Panc1 (cell line): Measurements from ENCODE around the gene RAB6B. TPM values are rescaled to one million over a fixed set of nuclear protein-coding genes. Genes with fewer than 3 reads are reported as not detected.

Source experiments
- ATAC-seq: fragments of 200-7000 bp; cut with Tn5 transposase; 2 replicates; pipeline ENCODE4 v1.9.1; 2020; ENCODE audit warnings: mild to moderate bottlenecking, moderate library complexity
- BruUV-seq: library from RNA; stranded (reverse); fragments of 400-500 nt; replicated peaks from 2 replicates; lab custom pipeline; 2021; lab: Mats Ljungman, UMichigan
- CTCF ChIA-PET: fragments of 300-600 bp; sonication (Branson Sonifier 250); formaldehyde crosslinking; loops from one replicate; lab custom pipeline; 2022; ENCODE audit warnings: antibody characterized with exemption; lab: Charles Lee
- POLR2A ChIA-PET: fragments of 300-600 bp; sonication (Branson Sonifier 250); formaldehyde crosslinking; loops from one replicate; lab custom pipeline; 2022; ENCODE audit warnings: antibody characterized with exemption; lab: Charles Lee
- DNase-seq: peaks from one replicate; pipeline ENCODE4 v3.0.0-alpha.2; 2010; ENCODE audit warnings: low read depth, low spot score
- H3K27ac ChIP-seq: 2 replicates; pipeline ENCODE4 v1.5.1; 2011; ENCODE audit warnings: mild to moderate bottlenecking, low read length, inconsistent platforms
- H3K27me3 ChIP-seq: fragments of 200-500 bp; sonication (Bioruptor generic); 2 replicates; pipeline ENCODE4 v1.6.0; 2014; ENCODE audit warnings: low read length, inconsistent platforms; ENCODE audit not compliant: control insufficient read depth, insufficient read depth
- H3K36me3 ChIP-seq: fragments of 200-500 bp; sonication (Bioruptor generic); 2 replicates; pipeline ENCODE4 v1.5.1; 2014; ENCODE audit warnings: inconsistent platforms, mild to moderate bottlenecking, low read length, moderate library complexity; ENCODE audit not compliant: control insufficient read depth, insufficient read depth
- H3K4me1 ChIP-seq: 2 replicates; pipeline ENCODE4 v1.5.1; 2011; ENCODE audit warnings: inconsistent platforms, mild to moderate bottlenecking, low read length, moderate library complexity; ENCODE audit not compliant: control insufficient read depth, insufficient read depth
- H3K4me3 ChIP-seq, 2 experiments: 2 replicates each; pipeline ENCODE4 v1.5.1; 2011 to 2012; ENCODE audit warnings: low read depth in 2 of 2, low read length in 2 of 2, mild to moderate bottlenecking in 2 of 2, inconsistent platforms in 1 of 2, moderate library complexity in 1 of 2
- H3K9me3 ChIP-seq: fragments of 200-500 bp; sonication (Bioruptor generic); 2 replicates; pipeline ENCODE4 v1.5.1; 2014; ENCODE audit warnings: low read depth, mild to moderate bottlenecking, inconsistent platforms, low read length, moderate library complexity; ENCODE audit not compliant: control insufficient read depth, insufficient read depth
- CTCF ChIP-seq: fragments of 450-650 bp; IDR thresholded peaks from 2 replicates; pipeline ENCODE4 v1.5.1; 2017; ENCODE audit warnings: mild to moderate bottlenecking
- POLR2AphosphoS5 ChIP-seq: IDR thresholded peaks from 2 replicates; pipeline ENCODE4 v1.6.1; 2012; ENCODE audit warnings: mild to moderate bottlenecking, low read depth, low read length, moderate library complexity
- REST ChIP-seq, 2 experiments: IDR thresholded peaks; 2 replicates each; pipeline ENCODE4 v1.6.1; 2011 to 2012; ENCODE audit warnings: low read depth in 2 of 2, control low read depth in 1 of 2, low read length in 1 of 2, mild to moderate bottlenecking in 1 of 2, moderate library complexity in 1 of 2; ENCODE audit not compliant: insufficient read depth in 1 of 2
- SIN3A ChIP-seq: IDR thresholded peaks from 2 replicates; pipeline ENCODE4 v1.6.1; 2012; ENCODE audit warnings: low read depth, mild to moderate bottlenecking, low read length, moderate library complexity, borderline replicate concordance; ENCODE audit not compliant: insufficient read depth
- TCF7L2 ChIP-seq: IDR thresholded peaks from 2 replicates; pipeline ENCODE4 v1.6.1; 2011; ENCODE audit warnings: mild to moderate bottlenecking, low read depth, low read length, inconsistent platforms
- in situ Hi-C: cut with HindIII; loops from 2 replicates; pipeline ENCODE4 v1.10.0; 2016; ENCODE audit warnings: low sequenced_read_pairs, low pct_unique_long_range_greater_than_20kb
- intact Hi-C: fragments of 100-400 bp; cut with micrococcal nuclease; formaldehyde crosslinking; loops from one replicate; pipeline ENCODE4 v1.10.0; 2022; ENCODE audit not compliant: unreplicated experiment
- total RNA-seq: library from RNA; stranded (reverse); gene quantifications from one replicate; pipeline ENCODE4 v1.2.1, GENCODE V29; 2021; ENCODE audit not compliant: unreplicated experiment

Gene RAB6B
- total RNA-seq, 1 experiment from 2014 or later = 49.2 TPM

GRCh38 chr3:133884887-133885711 is 10.6 kb downstream of the RAB6B start:
- BruUV-seq = no TSS peak
- Histone ChIP-seq H3K36me3 (no peaks in the 10 kb centered on the region), H3K4me1 (no peaks in the 10 kb centered on the region), H3K27me3 (no peaks in the 10 kb centered on the region), H3K9me3 (no peaks in the 10 kb centered on the region), H3K4me3 (no peak overlapping the region), H3K27ac (no peak overlapping the region)
- TF ChIP-seq POLR2AphosphoS5 = no peak
- no peak for TF ChIP-seq REST (IDR thresholded peaks at IDR 0.05; ENCODE audit: insufficient read depth in 1 of 2, low read depth in 2 of 2, low read length in 1 of 2)
- DNase-seq (no peak), ATAC-seq (0 out of 2 replicates have a peak, but pooled peaks have one; percentile 14)
- ChIA-PET POLR2A (no interaction called here), CTCF (no interaction called here)
- in situ Hi-C loops = no loop called here
- intact Hi-C loops = no loop called here

- intact Hi-C loops = no loop called here
- CTCF ChIA-PET = no interaction called here
- H3K27ac ChIP-seq = no peak overlapping the region
Measured at GRCh38 chr3:133884054-133884886, 11.4 kb downstream of the RAB6B start.

More at GRCh38 chr3:133884054-133884886, 11.4 kb downstream of the RAB6B start:
- BruUV-seq = no TSS peak
- Histone ChIP-seq H3K9me3 (no peaks in the 10 kb centered on the region), H3K4me3 (no peak overlapping the region), H3K27me3 (no peaks in the 10 kb centered on the region), H3K36me3 (no peaks in the 10 kb centered on the region), H3K4me1 (no peaks in the 10 kb centered on the region)
- ATAC-seq = no peak
- DNase-seq = no peak
- in situ Hi-C loops = no loop called here
- POLR2A ChIA-PET = no interaction called here
- TF ChIP-seq REST (IDR thresholded peaks at IDR 0.05; ENCODE audit: insufficient read depth in 1 of 2, low read depth in 2 of 2, low read length in 1 of 2) (no peak), TCF7L2 (no peak), SIN3A (no peak), CTCF (no peak), POLR2AphosphoS5 (no peak)
